ENCODE results near the gene ESRRA.

The ESRRA gene

GRCh38 chr11:64362339-64362738, 57.0 kb downstream of the ESRRA start:
- TF ChIP-seq BHLHE40 (IDR thresholded peaks at IDR 0.05; ENCODE audit: borderline replicate concordance) (no peak), ZNF384 (IDR thresholded peaks at IDR 0.05) (no peak), FOXK2 (IDR thresholded peaks at IDR 0.05) (no peak)
- DNase-seq (ENCODE audit: extremely low spot score): no peak
- CTCF ChIA-PET: interaction anchor here (0.6 kb wide), 1 partner anchor 10 kb away, joined by 3 read pairs; no protein-coding TSS in a partner anchor
- POLR2A ChIA-PET: no interaction called here

- CTCF ChIA-PET: interaction anchor here (1.1 kb wide), 1 partner anchor 10 kb away, joined by 4 read pairs; no protein-coding TSS in a partner anchor
These were observed 59.1 kb downstream of the ESRRA start for GRCh38 chr11:64364435-64364834.

GRCh38 chr11:64364911-64365310, 59.6 kb downstream of the ESRRA start:
- ChIA-PET CTCF (no interaction called here), POLR2A (no interaction called here)
- no peak for DNase-seq (ENCODE audit: extremely low spot score)
- TF ChIP-seq PKNOX1 (IDR thresholded peaks at IDR 0.05) (no peak), L3MBTL2 (conservative IDR thresholded peaks at IDR 0.05) (no peak), BHLHE40 (IDR thresholded peaks at IDR 0.05; ENCODE audit: borderline replicate concordance) (no peak), FOXA1 (IDR thresholded peaks at IDR 0.05) (no peak), FOXM1 (IDR thresholded peaks at IDR 0.05; ENCODE audit: borderline replicate concordance) (no peak), ZNF384 (IDR thresholded peaks at IDR 0.05) (no peak), TARDBP (IDR thresholded peaks at IDR 0.05) (no peak), SP1 (IDR thresholded peaks at IDR 0.05) (no peak), HDGF (IDR thresholded peaks at IDR 0.05; ENCODE audit: borderline replicate concordance) (no peak)

More at GRCh38 chr11:64364435-64364834, 59.1 kb downstream of the ESRRA start:
- TF ChIP-seq NFRKB (IDR thresholded peaks at IDR 0.05) (no peak), FOXK2 (IDR thresholded peaks at IDR 0.05) (no peak), SP1 (IDR thresholded peaks at IDR 0.05) (no peak), FOXA1 (IDR thresholded peaks at IDR 0.05) (no peak), ZNF384 (IDR thresholded peaks at IDR 0.05) (no peak), LEF1 (IDR thresholded peaks at IDR 0.05; ENCODE audit: borderline replicate concordance) (no peak), BHLHE40 (IDR thresholded peaks at IDR 0.05; ENCODE audit: borderline replicate concordance) (no peak), CTBP1 (IDR thresholded peaks at IDR 0.05; ENCODE audit: borderline replicate concordance) (no peak), FOXM1 (IDR thresholded peaks at IDR 0.05; ENCODE audit: borderline replicate concordance) (no peak), SUZ12 (IDR thresholded peaks at IDR 0.05) (no peak), L3MBTL2 (conservative IDR thresholded peaks at IDR 0.05) (no peak), ELF4 (IDR thresholded peaks at IDR 0.05) (no peak)
- DNase-seq (ENCODE audit: extremely low spot score): no peak
- POLR2A ChIA-PET: no interaction called here

All from HEK293T (cell line).